ENCODE results near the gene CCDC97. TPM values are rescaled to one million over a fixed set of nuclear protein-coding genes. Genes with fewer than 3 reads are reported as not detected.
A peak's percentile ranks its signal among the peaks of the same experiment; 100 is the strongest.

CCDC97 gene
- total and polyA plus RNA-seq, 7 donors, result 8.7 to 23.1 (median 11.3) TPM

GRCh38 chr19:41307090-41307875, 2.7 kb upstream of the CCDC97 start:
- H3K4me3 ChIP-seq, result no peak overlapping the region
- H3K36me3 ChIP-seq, result peaks cover 44 to 55% (median 45%) of the 10 kb centered on the region in 4 donors
- peaks cover 0 to 45% (median 38%) of the 10 kb centered on the region in 4 donors for H3K4me1 ChIP-seq
- no peak for DNase-seq
- intact Hi-C loops (cut with DNase I), result loop anchor here (5.0 kb wide), 2 partner anchors 90 to 1020 kb away; partner anchors contain the start of genes AKT2 and AXL
- no peaks in the 10 kb centered on the region for H3K9me3 ChIP-seq
- TF ChIP-seq EP300 (IDR thresholded peaks at IDR 0.05) (no peak), POLR2A (IDR thresholded peaks at IDR 0.05) (no peak), POLR2AphosphoS5 (IDR thresholded peaks at IDR 0.05) (no peak)
- TF ChIP-seq, protein P1, sequence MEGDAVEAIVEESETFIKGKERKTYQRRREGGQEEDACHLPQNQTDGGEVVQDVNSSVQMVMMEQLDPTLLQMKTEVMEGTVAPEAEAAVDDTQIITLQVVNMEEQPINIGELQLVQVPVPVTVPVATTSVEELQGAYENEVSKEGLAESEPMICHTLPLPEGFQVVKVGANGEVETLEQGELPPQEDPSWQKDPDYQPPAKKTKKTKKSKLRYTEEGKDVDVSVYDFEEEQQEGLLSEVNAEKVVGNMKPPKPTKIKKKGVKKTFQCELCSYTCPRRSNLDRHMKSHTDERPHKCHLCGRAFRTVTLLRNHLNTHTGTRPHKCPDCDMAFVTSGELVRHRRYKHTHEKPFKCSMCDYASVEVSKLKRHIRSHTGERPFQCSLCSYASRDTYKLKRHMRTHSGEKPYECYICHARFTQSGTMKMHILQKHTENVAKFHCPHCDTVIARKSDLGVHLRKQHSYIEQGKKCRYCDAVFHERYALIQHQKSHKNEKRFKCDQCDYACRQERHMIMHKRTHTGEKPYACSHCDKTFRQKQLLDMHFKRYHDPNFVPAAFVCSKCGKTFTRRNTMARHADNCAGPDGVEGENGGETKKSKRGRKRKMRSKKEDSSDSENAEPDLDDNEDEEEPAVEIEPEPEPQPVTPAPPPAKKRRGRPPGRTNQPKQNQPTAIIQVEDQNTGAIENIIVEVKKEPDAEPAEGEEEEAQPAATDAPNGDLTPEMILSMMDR (IDR thresholded peaks at IDR 0.05), result no peak
- H3K27ac ChIP-seq, result peak overlapping the region; percentile 88 to 96 (median 95)
- H3K27me3 ChIP-seq, result no peaks in the 10 kb centered on the region
- WGBS, 2 donors, result 32 to 69% methylated on average over 8 of the region's 8 CpGs

DNA sequence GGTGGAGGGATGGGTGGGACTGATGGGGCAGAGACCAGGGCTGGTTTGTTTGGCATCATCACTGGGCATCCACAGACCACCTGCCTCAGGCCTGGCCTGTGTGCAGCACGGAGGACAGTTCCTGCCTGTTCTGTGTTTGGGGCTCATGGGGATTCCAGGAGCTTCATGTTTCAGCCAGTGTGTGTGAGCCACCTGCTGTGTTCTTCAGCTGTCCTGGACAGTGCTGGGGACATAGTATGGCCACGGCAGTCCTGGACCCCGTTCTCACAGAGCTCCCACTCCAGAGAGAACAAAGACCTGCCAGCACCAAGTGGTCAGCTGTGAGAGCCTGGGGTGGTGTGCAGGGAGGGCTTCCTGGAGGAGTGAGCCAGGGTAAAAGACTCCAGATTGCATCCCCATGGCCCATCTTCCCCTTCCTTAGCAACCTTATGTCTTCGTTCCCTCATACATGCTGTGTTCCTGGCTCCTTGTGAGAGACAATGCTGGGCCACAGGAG, 2.0 kb upstream of the CCDC97 start:
- intact Hi-C loops (cut with DNase I), result loop anchor here (1.0 to 5.0 kb wide), 4 partner anchors 45 to 1021 kb away; partner anchors contain the start of genes AKT2 and AXL
- peaks cover 38 to 55% (median 40%) of the 10 kb centered on the region in 4 donors for H3K36me3 ChIP-seq
- peak overlapping the region; percentile 88 to 96 (median 95) for H3K27ac ChIP-seq
- 46 to 50% methylated on average over 4 of the region's 4 CpGs for WGBS, 2 donors
- TF ChIP-seq POLR2A (IDR thresholded peaks at IDR 0.05) (no peak), EP300 (IDR thresholded peaks at IDR 0.05) (no peak), POLR2AphosphoS5 (IDR thresholded peaks at IDR 0.05) (no peak)
- TF ChIP-seq, protein P1 (IDR thresholded peaks at IDR 0.05), result no peak
- DNase-seq, result no peak
- H3K27me3 ChIP-seq, result no peaks in the 10 kb centered on the region
- H3K4me1 ChIP-seq, result peaks cover 0 to 45% (median 39%) of the 10 kb centered on the region in 4 donors
- H3K9me3 ChIP-seq, result no peaks in the 10 kb centered on the region
- H3K4me3 ChIP-seq, result no peak overlapping the region

GRCh38 chr19:41308450-41309179, 1.4 kb upstream of the CCDC97 start:
- Histone ChIP-seq H3K27me3 (no peaks in the 10 kb centered on the region), H3K9me3 (no peaks in the 10 kb centered on the region), H3K36me3 (peaks cover 33 to 55% (median 41%) of the 10 kb centered on the region in 4 donors), H3K4me1 (peaks cover 0 to 45% (median 39%) of the 10 kb centered on the region in 4 donors), H3K27ac (peak overlapping the region; percentile 88 to 96 (median 95)), H3K4me3 (peak overlapping the region in 2 of 4 donors; percentile 61 to 83)
- DNase-seq, result peak; percentile 96
- WGBS, 2 donors, result 20 to 21% methylated on average over 8 of the region's 8 CpGs
- intact Hi-C loops (cut with DNase I), result loop anchor here (1.0 to 5.0 kb wide), 4 partner anchors 45 to 1021 kb away; partner anchors contain the start of genes AKT2 and AXL
- TF ChIP-seq POLR2AphosphoS5 (IDR thresholded peaks at IDR 0.05), result peak; percentile 25 to 60 (median 53)
- no peak for TF ChIP-seq EP300 (IDR thresholded peaks at IDR 0.05)
- TF ChIP-seq, protein P1 (IDR thresholded peaks at IDR 0.05), result peak; percentile 91 to 98 (median 97)
- TF ChIP-seq POLR2A (IDR thresholded peaks at IDR 0.05), result no peak

GRCh38 chr19:41309180-41310032, 566 bp upstream of the CCDC97 start:
- Histone ChIP-seq H3K36me3 (peaks cover 25 to 52% (median 33%) of the 10 kb centered on the region in 4 donors), H3K27me3 (no peaks in the 10 kb centered on the region), H3K27ac (peak overlapping the region; percentile 88 to 96 (median 95)), H3K9me3 (no peaks in the 10 kb centered on the region), H3K4me3 (peak overlapping the region; percentile 61 to 83 (median 68)), H3K4me1 (peaks cover 0 to 44% (median 39%) of the 10 kb centered on the region in 4 donors)
- DNase-seq, result no peak
- WGBS, 2 donors, result 2 to 10% methylated on average over 26 of the region's 26 CpGs
- TF ChIP-seq POLR2A (IDR thresholded peaks at IDR 0.05) (no peak), EP300 (IDR thresholded peaks at IDR 0.05) (no peak), POLR2AphosphoS5 (IDR thresholded peaks at IDR 0.05) (peak in 2 of 4 donors; percentile 12 to 31)
- TF ChIP-seq, protein P1 (IDR thresholded peaks at IDR 0.05), result no peak
- intact Hi-C loops (cut with DNase I), result loop anchor here (5.0 kb wide), 3 partner anchors 43 to 1022 kb away; partner anchors contain the start of genes AKT2, AXL and TGFB1

All from sigmoid colon (tissue), 7 donors.